Kasumi-1 (cell line): ENCODE data around the gene CALCOCO1.
"Not testable (repeated sequence)": the region's sequence is repeated elsewhere in the genome, so short reads cannot be mapped to it uniquely, and the experiment has no call there.

Experiments
- DNase-seq, 2 experiments: peaks; one replicate each; lab custom pipeline; 2025; lab: John Stamatoyannopoulos, UW

Gene CALCOCO1

DNA sequence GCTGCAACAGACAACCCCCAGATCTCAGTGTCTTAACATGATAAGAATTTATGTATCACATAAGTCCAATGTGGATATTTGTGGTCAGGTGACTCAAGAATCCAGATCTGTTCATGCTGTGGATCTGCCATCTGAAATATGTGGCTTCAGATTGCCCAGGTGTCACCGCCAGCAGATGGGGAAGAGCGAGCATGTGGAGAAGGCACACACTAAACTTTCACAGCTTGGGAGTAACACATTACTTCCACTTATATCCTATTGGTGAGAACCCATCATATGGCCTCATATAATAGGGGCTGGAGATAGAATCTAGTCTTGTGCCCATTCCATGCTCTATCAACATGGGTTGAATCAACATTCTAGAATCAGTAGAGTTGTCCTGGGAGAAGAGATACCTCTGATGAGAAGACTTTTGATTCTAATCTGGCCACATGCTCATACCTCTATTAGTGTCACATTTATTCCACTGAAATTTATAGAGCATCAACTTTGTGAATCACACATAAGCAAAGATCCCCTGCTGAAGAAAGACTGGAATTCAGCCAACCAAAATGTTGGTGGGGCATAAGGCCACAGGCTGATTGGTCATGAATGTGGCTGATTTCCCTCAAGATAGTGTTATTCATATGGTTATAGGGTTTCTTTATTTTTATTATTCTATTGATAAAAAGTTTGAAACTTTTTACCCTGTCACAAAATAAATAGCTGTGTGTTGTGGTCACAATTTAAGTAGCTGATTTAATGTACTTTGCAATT lies 6.0 kb upstream of the CALCOCO1 start:
- no peak for DNase-seq

GRCh38 chr12:53729644-53730043 lies 2.4 kb upstream of the CALCOCO1 start:
- no peak for DNase-seq

DNA sequence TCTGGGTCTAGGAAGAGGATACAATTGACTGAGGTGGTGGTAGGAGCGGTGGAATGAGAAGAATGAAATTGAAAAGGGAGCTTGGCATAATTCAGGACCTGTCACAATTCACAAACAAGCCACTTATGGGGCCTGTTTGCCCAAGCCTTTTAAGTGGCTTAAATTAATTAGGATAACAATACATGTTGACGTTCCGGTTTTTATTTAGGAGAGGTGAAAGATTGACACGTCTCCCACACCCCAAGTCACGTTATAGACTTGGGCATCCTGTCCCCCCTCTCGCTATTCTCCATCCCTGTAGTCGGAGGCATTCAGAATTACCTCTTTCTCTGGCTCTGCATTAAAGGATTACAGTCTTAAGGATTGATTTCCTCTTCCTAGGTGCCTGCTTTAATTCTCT lies 954 bp upstream of the CALCOCO1 start:
- no peak for DNase-seq

DNA sequence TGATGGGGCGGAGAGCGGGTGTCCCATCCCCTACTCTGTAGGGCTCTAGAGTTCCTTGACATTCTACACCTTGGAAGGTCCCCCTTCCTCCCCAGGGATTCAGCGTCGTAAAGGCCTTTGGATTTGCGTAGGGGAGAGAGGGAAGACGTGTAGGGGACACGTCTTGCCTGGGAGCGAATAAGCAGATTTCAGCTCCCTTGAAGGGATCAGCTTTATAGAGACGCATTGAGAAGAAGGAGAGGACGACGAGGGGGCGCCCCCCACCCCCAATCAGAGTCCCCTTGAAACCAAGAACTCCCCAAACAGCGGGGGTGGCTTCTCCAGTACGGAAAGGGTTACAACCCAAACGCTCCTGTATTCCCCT lies 324 bp downstream of the CALCOCO1 start:
- peak in 1 of 2 experiments; percentile 29 for DNase-seq

DNA sequence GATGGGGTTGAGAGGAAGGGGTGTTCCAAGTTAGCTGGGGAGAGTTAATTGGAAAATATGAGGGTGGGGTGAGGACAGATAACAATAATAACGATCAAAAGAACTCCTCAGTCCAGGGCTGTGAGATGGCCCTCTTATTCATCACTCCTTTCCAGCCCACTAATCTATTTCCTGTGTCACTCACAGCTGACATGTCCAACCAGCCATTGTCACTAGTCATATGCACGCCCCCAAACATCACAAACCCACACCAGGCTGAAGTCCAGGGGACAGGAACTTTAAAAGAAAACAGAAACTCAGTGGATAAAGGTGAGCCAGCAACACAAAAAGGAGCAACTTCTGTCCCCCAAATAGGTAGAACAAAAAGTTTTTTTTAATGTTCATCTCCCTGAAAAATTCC lies 911 bp downstream of the CALCOCO1 start:
- no peak for DNase-seq

- no peak for DNase-seq
Observed at GRCh38 chr12:53725824-53726223, 1.4 kb downstream of the CALCOCO1 start.

DNA sequence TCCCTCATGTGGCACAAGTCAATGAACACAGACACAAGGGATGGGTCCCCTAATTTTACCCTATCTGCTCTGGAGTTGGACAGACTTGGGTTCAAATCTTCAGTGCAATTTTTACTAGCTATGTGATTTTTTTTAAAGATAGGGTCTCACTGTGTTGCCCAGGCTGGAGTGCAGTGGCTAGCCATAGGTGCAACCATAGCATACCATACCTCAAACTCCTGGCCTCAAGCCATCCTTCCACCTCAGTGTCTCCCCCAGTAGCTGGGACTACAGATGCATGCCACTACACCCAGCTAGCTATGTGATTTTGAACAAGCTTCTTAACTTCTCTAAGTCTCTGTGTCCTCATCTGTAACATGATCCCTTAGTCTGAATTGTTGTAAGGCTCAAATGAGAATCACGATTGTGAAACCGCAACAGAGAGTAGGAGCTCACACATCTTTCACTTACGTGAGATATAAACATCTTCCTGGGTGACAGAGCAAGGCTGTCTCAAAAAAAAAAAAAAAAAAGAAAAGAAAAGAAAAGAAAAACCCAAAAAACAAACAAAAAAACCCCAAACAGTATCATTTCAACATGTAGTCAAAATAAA lies 4.7 kb downstream of the CALCOCO1 start:
- peak; percentile 11 to 20 for DNase-seq

DNA sequence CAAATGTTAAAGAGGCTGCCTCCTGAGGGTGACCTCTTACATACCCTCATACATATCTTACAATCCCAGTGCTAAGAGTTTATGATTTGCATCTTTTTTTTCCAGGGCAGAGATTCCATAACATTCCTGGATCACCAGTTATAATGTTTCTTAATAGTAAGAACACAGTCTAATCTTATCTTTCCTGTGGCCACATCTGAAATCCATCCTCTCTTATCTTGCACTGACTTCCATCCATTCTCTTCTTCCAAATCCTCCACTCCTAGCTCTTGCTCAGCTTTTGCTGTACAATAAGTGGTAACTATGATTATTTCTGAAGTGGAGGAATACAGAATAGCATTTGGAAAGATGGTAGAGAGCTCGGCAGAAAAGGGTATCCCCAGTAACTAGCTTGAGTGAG lies 6.3 kb downstream of the CALCOCO1 start:
- DNase-seq, result no peak

DNA sequence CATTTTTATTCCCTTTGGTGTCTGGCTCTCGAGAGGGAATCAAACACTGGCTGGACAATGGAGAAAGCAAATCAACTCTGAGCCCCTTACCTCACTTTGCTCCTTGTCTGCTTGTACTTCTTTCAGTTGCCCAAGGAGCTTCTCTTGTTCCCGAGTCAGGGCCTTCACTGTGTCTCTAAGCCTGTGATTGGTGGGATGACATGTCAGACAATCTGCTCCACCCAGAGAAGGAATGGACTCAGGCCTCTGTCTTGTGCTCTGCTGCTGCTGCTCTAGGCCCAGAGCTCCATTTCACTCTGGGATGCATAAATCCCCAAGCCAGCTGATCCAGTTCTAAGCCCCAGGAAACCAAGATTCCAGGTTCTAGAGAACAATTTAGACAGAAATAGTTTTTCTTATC lies 7.6 kb downstream of the CALCOCO1 start:
- DNase-seq, result no peak

GRCh38 chr12:53718567-53718966 lies 8.7 kb downstream of the CALCOCO1 start:
- not testable (repeated sequence) for DNase-seq

DNA sequence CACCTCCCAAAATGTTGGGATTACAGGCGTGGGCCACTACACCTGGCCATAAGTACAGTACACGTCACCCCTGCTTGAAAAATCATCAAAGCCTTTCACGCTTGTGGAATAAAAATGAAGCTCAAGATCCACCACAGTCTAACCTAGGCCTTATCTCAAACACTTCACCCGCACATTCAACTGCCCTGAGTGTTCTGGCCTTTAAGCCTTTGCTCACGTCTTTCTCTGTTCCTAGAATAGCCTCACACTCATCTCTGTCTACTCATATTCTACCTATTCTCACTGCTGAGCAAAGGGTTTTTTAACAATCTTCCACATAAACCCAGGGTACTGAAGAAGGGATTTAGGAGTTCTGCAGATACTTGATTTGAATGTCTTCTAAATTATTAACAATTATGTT lies 9.9 kb downstream of the CALCOCO1 start:
- no peak for DNase-seq

DNA sequence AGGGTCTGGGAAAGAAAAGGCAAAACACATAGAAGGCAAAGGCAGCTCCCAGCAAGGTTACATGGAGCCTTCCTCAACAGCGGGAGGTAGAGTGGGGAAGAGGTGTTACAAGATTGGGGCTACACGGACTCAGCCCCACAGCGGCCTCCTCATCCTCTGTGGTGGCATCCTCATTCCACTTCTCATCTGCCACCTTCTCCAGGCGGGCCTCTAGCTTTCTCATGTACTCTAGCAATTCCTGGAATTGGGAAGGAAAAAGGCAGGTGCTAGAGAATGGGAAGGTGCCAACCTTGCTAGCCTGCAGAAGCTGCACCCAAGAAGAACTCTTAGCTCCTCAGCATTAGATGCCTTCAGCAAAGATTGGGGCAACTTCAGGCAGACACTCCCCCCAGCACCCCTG lies 13.2 kb downstream of the CALCOCO1 start:
- no peak for DNase-seq

GRCh38 chr12:53713516-53713915 lies 13.7 kb downstream of the CALCOCO1 start:
- no peak for DNase-seq

GRCh38 chr12:53712059-53712643 lies 15.1 kb downstream of the CALCOCO1 start:
- no peak for DNase-seq

GRCh38 chr12:53710091-53710490 lies 17.2 kb downstream of the CALCOCO1 start:
- no peak for DNase-seq

DNA sequence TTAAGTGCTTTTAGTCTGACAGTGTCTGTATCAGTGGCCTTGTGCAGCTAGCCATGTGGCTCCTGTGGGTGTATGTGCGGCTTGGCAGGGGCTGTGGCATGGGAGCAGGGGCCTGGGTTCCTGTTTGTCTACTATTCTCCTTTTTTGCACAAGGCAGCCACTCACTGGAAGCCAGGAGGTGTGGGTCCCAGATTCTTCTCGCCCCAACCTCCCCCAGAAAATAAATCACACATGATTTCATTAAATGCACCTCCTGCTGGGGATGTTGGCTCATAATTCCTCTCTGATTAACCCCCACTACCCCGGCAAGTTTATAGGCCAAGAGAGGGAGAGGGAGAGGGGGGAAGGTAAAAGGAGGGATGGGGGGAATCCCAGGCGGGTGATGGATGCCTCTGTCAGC lies 17.6 kb downstream of the CALCOCO1 start:
- no peak for DNase-seq

DNA sequence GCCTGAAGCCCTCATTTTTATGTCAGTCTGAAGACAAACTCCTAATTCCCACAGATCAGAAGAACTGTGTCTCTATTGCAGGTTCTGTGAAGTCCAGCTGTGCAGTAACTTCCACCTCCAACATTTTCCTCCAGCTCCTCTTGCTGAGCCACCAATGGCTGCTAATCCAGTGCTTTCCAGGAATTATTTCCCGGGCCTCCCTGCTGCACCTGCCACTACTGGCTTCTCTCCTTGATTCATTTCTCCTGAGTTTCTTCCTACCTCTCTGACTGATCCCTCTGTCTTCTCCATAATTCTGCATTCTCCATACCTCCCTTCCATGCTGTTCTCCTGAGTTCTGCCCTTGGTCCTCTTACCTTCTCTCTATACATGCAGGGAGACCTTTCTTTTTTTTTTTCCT lies 21.2 kb downstream of the CALCOCO1 start:
- no peak for DNase-seq

GRCh38 chr12:53703756-53704155 lies 23.5 kb downstream of the CALCOCO1 start:
- DNase-seq, result no peak

- peak; percentile 63 to 74 for DNase-seq
Observed at GRCh38 chr12:53701518-53702264, 25.6 kb downstream of the CALCOCO1 start.

GRCh38 chr12:53700567-53700966 lies 26.7 kb downstream of the CALCOCO1 start:
- no peak for DNase-seq

DNA sequence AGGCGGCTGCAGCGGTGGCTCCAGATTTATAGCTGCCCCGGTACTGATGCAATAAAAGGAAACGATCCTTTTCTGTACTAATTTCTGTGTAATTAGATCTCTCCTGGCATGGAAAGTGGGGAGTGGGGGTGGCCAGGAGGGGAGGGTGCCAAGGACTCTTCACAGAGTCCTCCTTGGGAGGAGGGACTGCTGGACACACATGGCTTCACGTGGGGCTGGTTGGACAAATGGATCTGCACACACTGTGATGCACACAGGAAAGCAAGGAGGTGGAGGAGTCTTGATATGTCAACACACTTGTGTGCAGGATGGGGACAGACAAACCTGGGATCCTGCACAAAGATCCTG lies 27.6 kb downstream of the CALCOCO1 start:
- DNase-seq, result no peak

GRCh38 chr12:53698948-53699677 lies 28.1 kb downstream of the CALCOCO1 start:
- DNase-seq, result no peak
